HepG2 (cell line): ENCODE data around the gene STYXL1. TPM values are rescaled to one million over a fixed set of nuclear protein-coding genes. Genes with fewer than 3 reads are reported as not detected.

Source experiments
- ATF5 ChIP-seq: sonication (generic); formaldehyde crosslinking; IDR thresholded peaks from 2 replicates; pipeline ENCODE4 v1.4.0; 2020; ENCODE audit warnings: mild to moderate bottlenecking, low read depth, missing genetic modification reagents
- BRCA1 ChIP-seq: sonication (generic); formaldehyde crosslinking; IDR thresholded peaks from 2 replicates; pipeline ENCODE4 v1.4.0; 2020; ENCODE audit warnings: missing genetic modification reagents
- CENPT ChIP-seq: sonication (generic); formaldehyde crosslinking; IDR thresholded peaks from 2 replicates; pipeline ENCODE4 v1.8.0; 2022; ENCODE audit warnings: low read depth, mild to moderate bottlenecking, moderate library complexity, missing genetic modification reagents
- DMTF1 ChIP-seq: sonication (generic); formaldehyde crosslinking; IDR thresholded peaks from 2 replicates; pipeline ENCODE4 v1.4.0; 2020; ENCODE audit warnings: mild to moderate bottlenecking, missing genetic modification reagents
- HMGXB3 ChIP-seq: sonication (generic); formaldehyde crosslinking; IDR thresholded peaks from 2 replicates; pipeline ENCODE4 v1.4.0; 2020; ENCODE audit warnings: missing genetic modification reagents, borderline replicate concordance
- MED13 ChIP-seq: sonication (generic); formaldehyde crosslinking; IDR thresholded peaks from 2 replicates; pipeline ENCODE4 v1.5.0; 2020; ENCODE audit warnings: missing genetic modification reagents
- SIX4 ChIP-seq: sonication (generic); formaldehyde crosslinking; IDR thresholded peaks from 2 replicates; pipeline ENCODE4 v1.4.0; 2020; ENCODE audit warnings: missing genetic modification reagents
- ZBED4 ChIP-seq: sonication (generic); formaldehyde crosslinking; IDR thresholded peaks from 2 replicates; pipeline ENCODE4 v1.4.0; 2020; ENCODE audit warnings: missing genetic modification reagents, borderline replicate concordance
- ZBTB7B ChIP-seq: sonication (generic); formaldehyde crosslinking; IDR thresholded peaks from 2 replicates; pipeline ENCODE4 v1.4.0; 2020; ENCODE audit warnings: missing genetic modification reagents
- ZNF17 ChIP-seq: sonication (generic); formaldehyde crosslinking; IDR thresholded peaks from 2 replicates; pipeline ENCODE4 v1.5.0; 2020; ENCODE audit warnings: mild to moderate bottlenecking, missing genetic modification reagents
- ZNF264 ChIP-seq: sonication (generic); formaldehyde crosslinking; IDR thresholded peaks from 2 replicates; pipeline ENCODE4 v1.4.0; 2020; ENCODE audit warnings: missing genetic modification reagents
- ZNF335 ChIP-seq: sonication (generic); formaldehyde crosslinking; IDR thresholded peaks from 2 replicates; pipeline ENCODE4 v1.4.0; 2020; ENCODE audit warnings: missing genetic modification reagents
- ZNF350 ChIP-seq: sonication (generic); formaldehyde crosslinking; IDR thresholded peaks from 2 replicates; pipeline ENCODE4 v1.4.0; 2020; ENCODE audit warnings: mild to moderate bottlenecking, low read depth, missing genetic modification reagents, borderline replicate concordance
- ZNF382 ChIP-seq: sonication (generic); formaldehyde crosslinking; IDR thresholded peaks from 2 replicates; pipeline ENCODE4 v1.5.0; 2020; ENCODE audit warnings: missing genetic modification reagents, mild to moderate bottlenecking, borderline replicate concordance
- ZNF430 ChIP-seq: sonication (generic); formaldehyde crosslinking; IDR thresholded peaks from 2 replicates; pipeline ENCODE4 v1.9.0; 2021; ENCODE audit warnings: mild to moderate bottlenecking, missing genetic modification reagents
- ZNF737 ChIP-seq: sonication (generic); formaldehyde crosslinking; IDR thresholded peaks from 2 replicates; pipeline ENCODE4 v1.5.0; 2020; ENCODE audit warnings: missing genetic modification reagents, mild to moderate bottlenecking, borderline replicate concordance
- ZNF790 ChIP-seq: sonication (generic); formaldehyde crosslinking; IDR thresholded peaks from 2 replicates; pipeline ENCODE4 v1.8.0; 2022; ENCODE audit warnings: missing genetic modification reagents, mild to moderate bottlenecking, borderline replicate concordance
- ZZZ3 ChIP-seq: sonication (generic); formaldehyde crosslinking; IDR thresholded peaks from 2 replicates; pipeline ENCODE4 v1.4.0; 2020; ENCODE audit warnings: missing genetic modification reagents, mild to moderate bottlenecking, borderline replicate concordance
- polyA plus RNA-seq, 8 experiments: library from polyadenylated mRNA; depleted of rRNA in 3 of 8; stranded (reverse) in 7 of 8; unstranded in 1 of 8; fragments of >200 nt; fragmentation: Illumina TruSeq in 4 of 8; extraction: Trizol in 4 of 8; gene quantifications; 2 replicates each; pipeline versions ENCODE4 v1.2.1 to v1.2.3, GENCODE V29; 2011 to 2016; ENCODE audit warnings: low read depth in 4 of 8, missing spikeins in 1 of 8, mixed read lengths in 1 of 8; ENCODE audit not compliant: insufficient read depth in 1 of 8
- total RNA-seq, 5 experiments: library from RNA; depleted of rRNA; stranded (reverse); fragments of >200 nt; fragmentation: Illumina TruSeq; extraction: Trizol; gene quantifications; 2 replicates each; pipeline ENCODE4 v1.2.3, GENCODE V29; 2016; ENCODE audit warnings: low read depth in 1 of 5

Gene STYXL1
- total and polyA plus RNA-seq, 2 of the 13 experiments (the other 11 are each of a cell fraction or from before 2014, with no cell fraction given): 23.9 to 38.3 TPM

GRCh38 chr7:75994388-75995051 is 53.3 kb downstream of the STYXL1 start, which contains the start of gene TMEM120A (continued):
- TF ChIP-seq DMTF1 (CRISPR knock-in tag) (no peak), ZNF264 (peak; percentile 79), ZBTB7B (CRISPR knock-in tag) (peak; percentile 75; the same call in 1 of the 2 replicates), ZZZ3 (CRISPR knock-in tag) (no peak), HMGXB3 (CRISPR knock-in tag) (peak; percentile 63; the same call in 1 of the 2 replicates), ZNF335 (CRISPR knock-in tag) (0 out of 2 replicates have a peak, but pooled peaks have one; percentile 35), BRCA1 (peak; percentile 2; the same call in 1 of the 2 replicates), MED13 (CRISPR knock-in tag) (peak; percentile 9; the same call in 1 of the 2 replicates), ZBED4 (CRISPR knock-in tag) (peak; percentile 90), ZNF17 (CRISPR knock-in tag) (no peak), ZNF350 (CRISPR knock-in tag) (peak; percentile 13; the same call in 1 of the 2 replicates), ZNF737 (no peak), ZNF790 (CRISPR knock-in tag) (no peak), SIX4 (CRISPR knock-in tag) (no peak), ATF5 (CRISPR knock-in tag) (no peak), ZNF382 (CRISPR knock-in tag) (no peak), ZNF430 (CRISPR knock-in tag) (peak; percentile 91), CENPT (CRISPR knock-in tag) (no peak)
